ENCODE measurements around the gene SIL1.
"Not testable (repeated sequence)": the region's sequence is repeated elsewhere in the genome, so short reads cannot be mapped to it uniquely, and the experiment has no call there.

SIL1 gene

GRCh38 chr5:139046551-139046950, 151.6 kb downstream of the SIL1 start:
- Mint-ChIP-seq H3K9me3 (no peaks in the 10 kb centered on the region), H3K27ac (no peak overlapping the region), H3K36me3 (peaks cover 31% of the 10 kb centered on the region), H3K4me3 (no peak overlapping the region), H3K27me3 (no peaks in the 10 kb centered on the region), H3K4me1 (no peaks in the 10 kb centered on the region)
- ATAC-seq = no peak

GRCh38 chr5:139043157-139043905, 154.8 kb downstream of the SIL1 start:
- no peaks in the 10 kb centered on the region for H3K9me3 Mint-ChIP-seq
- H3K4me3 Mint-ChIP-seq = no peak overlapping the region
- H3K4me1 Mint-ChIP-seq = no peaks in the 10 kb centered on the region
- peaks cover 44% of the 10 kb centered on the region for H3K36me3 Mint-ChIP-seq
- no peak for ATAC-seq
- no peak overlapping the region for H3K27ac Mint-ChIP-seq
- no peaks in the 10 kb centered on the region for H3K27me3 Mint-ChIP-seq

- peaks cover 7% of the 10 kb centered on the region for H3K9me3 Mint-ChIP-seq
- no peak overlapping the region for H3K4me3 Mint-ChIP-seq
- H3K4me1 Mint-ChIP-seq = no peaks in the 10 kb centered on the region
- no peaks in the 10 kb centered on the region for H3K27me3 Mint-ChIP-seq
- no peak for ATAC-seq
- no peak overlapping the region for H3K27ac Mint-ChIP-seq
- peaks cover 63% of the 10 kb centered on the region for H3K36me3 Mint-ChIP-seq
These were observed 158.1 kb downstream of the SIL1 start for GRCh38 chr5:139040081-139040480.

GRCh38 chr5:139038613-139039305, 159.4 kb downstream of the SIL1 start:
- no peaks in the 10 kb centered on the region for H3K27me3 Mint-ChIP-seq
- H3K36me3 Mint-ChIP-seq = peaks cover 70% of the 10 kb centered on the region
- no peak overlapping the region for H3K4me3 Mint-ChIP-seq
- ATAC-seq = no peak
- H3K9me3 Mint-ChIP-seq = peaks cover 7% of the 10 kb centered on the region
- H3K4me1 Mint-ChIP-seq = no peaks in the 10 kb centered on the region
- H3K27ac Mint-ChIP-seq = no peak overlapping the region

- Mint-ChIP-seq H3K27me3 (no peaks in the 10 kb centered on the region), H3K36me3 (peaks cover 77% of the 10 kb centered on the region), H3K4me1 (no peaks in the 10 kb centered on the region), H3K27ac (no peak overlapping the region), H3K9me3 (peaks cover 13% of the 10 kb centered on the region), H3K4me3 (no peak overlapping the region)
- no peak for ATAC-seq
These were observed 160.4 kb downstream of the SIL1 start for GRCh38 chr5:139037732-139038131.

GRCh38 chr5:139036332-139036731, 161.8 kb downstream of the SIL1 start:
- not testable (repeated sequence) for H3K4me1 Mint-ChIP-seq, ATAC-seq, H3K27ac Mint-ChIP-seq, H3K4me3 Mint-ChIP-seq, H3K27me3 Mint-ChIP-seq
- peaks cover 15% of the 10 kb centered on the region for H3K9me3 Mint-ChIP-seq
- H3K36me3 Mint-ChIP-seq = peaks cover 75% of the 10 kb centered on the region

GRCh38 chr5:139027150-139027549, 171.0 kb downstream of the SIL1 start:
- Mint-ChIP-seq H3K36me3 (peaks cover 40% of the 10 kb centered on the region), H3K27me3 (no peaks in the 10 kb centered on the region), H3K9me3 (no peaks in the 10 kb centered on the region), H3K4me3 (no peak overlapping the region), H3K27ac (no peak overlapping the region), H3K4me1 (no peaks in the 10 kb centered on the region)
- ATAC-seq = peak; percentile 62

- no peak for ATAC-seq
- Mint-ChIP-seq H3K36me3 (peaks cover 48% of the 10 kb centered on the region), H3K9me3 (no peaks in the 10 kb centered on the region), H3K27ac (no peak overlapping the region), H3K4me3 (no peak overlapping the region), H3K27me3 (no peaks in the 10 kb centered on the region), H3K4me1 (no peaks in the 10 kb centered on the region)
These were observed 172.5 kb downstream of the SIL1 start for GRCh38 chr5:139025651-139026050.

GRCh38 chr5:139023286-139023685, 174.9 kb downstream of the SIL1 start:
- no peak for ATAC-seq
- Mint-ChIP-seq H3K36me3 (peaks cover 62% of the 10 kb centered on the region), H3K9me3 (no peaks in the 10 kb centered on the region), H3K27ac (no peak overlapping the region), H3K4me3 (no peak overlapping the region), H3K4me1 (no peaks in the 10 kb centered on the region), H3K27me3 (no peaks in the 10 kb centered on the region)

GRCh38 chr5:139022528-139022927, 175.6 kb downstream of the SIL1 start:
- peaks cover 68% of the 10 kb centered on the region for H3K36me3 Mint-ChIP-seq
- no peak overlapping the region for H3K4me3 Mint-ChIP-seq
- H3K27ac Mint-ChIP-seq = no peak overlapping the region
- H3K9me3 Mint-ChIP-seq = no peaks in the 10 kb centered on the region
- no peaks in the 10 kb centered on the region for H3K4me1 Mint-ChIP-seq
- no peak for ATAC-seq
- H3K27me3 Mint-ChIP-seq = no peaks in the 10 kb centered on the region

GRCh38 chr5:139021346-139021745, 176.8 kb downstream of the SIL1 start:
- Mint-ChIP-seq H3K4me3 (no peak overlapping the region), H3K36me3 (peaks cover 74% of the 10 kb centered on the region), H3K27ac (no peak overlapping the region), H3K27me3 (no peaks in the 10 kb centered on the region), H3K4me1 (no peaks in the 10 kb centered on the region), H3K9me3 (no peaks in the 10 kb centered on the region)
- ATAC-seq = no peak

GRCh38 chr5:139019880-139020279, 178.3 kb downstream of the SIL1 start:
- ATAC-seq = no peak
- Mint-ChIP-seq H3K4me3 (no peak overlapping the region), H3K27ac (no peak overlapping the region), H3K9me3 (peaks cover 2% of the 10 kb centered on the region), H3K27me3 (no peaks in the 10 kb centered on the region), H3K36me3 (peaks cover 76% of the 10 kb centered on the region), H3K4me1 (no peaks in the 10 kb centered on the region)

- Mint-ChIP-seq H3K4me1 (no peaks in the 10 kb centered on the region), H3K36me3 (peaks cover 79% of the 10 kb centered on the region)
These were observed 179.0 kb downstream of the SIL1 start for GRCh38 chr5:139019211-139019610.

GRCh38 chr5:139017624-139018023, 180.5 kb downstream of the SIL1 start:
- H3K27me3 Mint-ChIP-seq = no peaks in the 10 kb centered on the region

More at GRCh38 chr5:139019211-139019610, 179.0 kb downstream of the SIL1 start:
- Mint-ChIP-seq H3K4me3 (no peak overlapping the region), H3K27ac (no peak overlapping the region), H3K27me3 (no peaks in the 10 kb centered on the region), H3K9me3 (peaks cover 2% of the 10 kb centered on the region)
- no peak for ATAC-seq

GRCh38 chr5:139016186-139016585, 182.0 kb downstream of the SIL1 start:
- H3K4me3 Mint-ChIP-seq = no peak overlapping the region
- peaks cover 2% of the 10 kb centered on the region for H3K9me3 Mint-ChIP-seq
- no peak for ATAC-seq
- peaks cover 89% of the 10 kb centered on the region for H3K36me3 Mint-ChIP-seq
- H3K27me3 Mint-ChIP-seq = no peaks in the 10 kb centered on the region
- H3K27ac Mint-ChIP-seq = no peak overlapping the region
- H3K4me1 Mint-ChIP-seq = no peaks in the 10 kb centered on the region

More at GRCh38 chr5:139017624-139018023, 180.5 kb downstream of the SIL1 start:
- no peaks in the 10 kb centered on the region for H3K4me1 Mint-ChIP-seq
- no peak overlapping the region for H3K4me3 Mint-ChIP-seq
- H3K36me3 Mint-ChIP-seq = peaks cover 86% of the 10 kb centered on the region
- ATAC-seq = no peak
- H3K9me3 Mint-ChIP-seq = peaks cover 2% of the 10 kb centered on the region
- H3K27ac Mint-ChIP-seq = no peak overlapping the region

- ATAC-seq = no peak
- peaks cover 2% of the 10 kb centered on the region for H3K9me3 Mint-ChIP-seq
- H3K27ac Mint-ChIP-seq = no peak overlapping the region
- no peak overlapping the region for H3K4me3 Mint-ChIP-seq
- peaks cover 75% of the 10 kb centered on the region for H3K36me3 Mint-ChIP-seq
- H3K27me3 Mint-ChIP-seq = no peaks in the 10 kb centered on the region
- H3K4me1 Mint-ChIP-seq = no peaks in the 10 kb centered on the region
These were observed 183.4 kb downstream of the SIL1 start for GRCh38 chr5:139014726-139015125.

Data from stimulated activated memory B cell treated with anti-CD40 and anti-IgM and Interleukin-4, amounts not matched to agents 10 μg/mL and 1 μg/mL and 100 μg/mL, for 72 hours (primary cell).